Ishikawa (cell line): Measurements from ENCODE around the gene ADCY4.

Experiments used
- CEBPB ChIP-seq: IDR thresholded peaks from 2 replicates; pipeline ENCODE4 v1.6.1; 2012
- CREB1 ChIP-seq: IDR thresholded peaks from 2 replicates; pipeline ENCODE4 v1.6.1; 2012; ENCODE audit warnings: low read depth
- EGR1 ChIP-seq: IDR thresholded peaks from 2 replicates; pipeline ENCODE4 v1.6.1; 2012
- EP300 ChIP-seq: IDR thresholded peaks from 2 replicates; pipeline ENCODE4 v1.6.1; 2012; ENCODE audit warnings: borderline replicate concordance
- FOXM1 ChIP-seq: IDR thresholded peaks from 2 replicates; pipeline ENCODE4 v1.6.1; 2012; ENCODE audit warnings: low read depth, borderline replicate concordance
- MAX ChIP-seq: IDR thresholded peaks from 2 replicates; pipeline ENCODE4 v1.6.1; 2012
- NFIC ChIP-seq: IDR thresholded peaks from 2 replicates; pipeline ENCODE4 v1.6.1; 2012
- RAD21 ChIP-seq: IDR thresholded peaks from 2 replicates; pipeline ENCODE4 v1.6.1; 2012; ENCODE audit warnings: low read depth
- TAF1 ChIP-seq: IDR thresholded peaks from 2 replicates; pipeline ENCODE4 v1.6.1; 2012; ENCODE audit warnings: low read depth, mild to moderate bottlenecking
- TCF12 ChIP-seq: IDR thresholded peaks from 2 replicates; pipeline ENCODE4 v1.6.1; 2012; ENCODE audit warnings: low read depth
- TEAD4 ChIP-seq: IDR thresholded peaks from 2 replicates; pipeline ENCODE4 v1.6.1; 2012
- USF1 ChIP-seq: IDR thresholded peaks from 2 replicates; pipeline ENCODE4 v1.6.1; 2012
- YY1 ChIP-seq: IDR thresholded peaks from 2 replicates; pipeline ENCODE4 v1.6.1; 2012; ENCODE audit warnings: low read depth
- ZBTB7A ChIP-seq: IDR thresholded peaks from 2 replicates; pipeline ENCODE4 v1.6.1; 2012; ENCODE audit warnings: low read depth
- TF ChIP-seq, protein P1 (sequence below): IDR thresholded peaks from 2 replicates; pipeline ENCODE4 v1.6.1; 2012; ENCODE audit warnings: low read depth, mild to moderate bottlenecking

Gene ADCY4

DNA sequence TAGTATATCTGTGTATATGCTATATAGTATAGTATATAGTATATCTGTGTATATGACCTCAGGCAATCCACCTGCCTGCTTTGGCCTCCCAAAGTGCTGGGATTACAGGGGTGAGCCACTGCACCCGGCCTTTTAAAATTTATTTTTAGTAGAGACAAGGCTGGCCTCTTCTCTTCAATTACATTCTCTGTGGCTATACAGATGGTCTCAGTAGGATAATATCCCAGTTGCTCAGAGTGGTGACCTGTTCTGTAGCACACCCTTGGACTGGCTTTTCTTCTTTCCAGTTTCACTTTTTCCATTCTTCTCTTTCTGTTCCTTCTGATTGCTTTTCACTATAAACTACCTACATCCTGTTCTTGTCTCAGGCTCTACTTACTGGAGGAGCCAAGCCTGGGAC lies 30.0 kb upstream of the ADCY4 start:
- TF ChIP-seq ZBTB7A = no peak
- TF ChIP-seq FOXM1 = no peak
- no peak for TF ChIP-seq CREB1
- no peak for TF ChIP-seq CEBPB
- no peak for TF ChIP-seq TEAD4
- TF ChIP-seq, protein P1, sequence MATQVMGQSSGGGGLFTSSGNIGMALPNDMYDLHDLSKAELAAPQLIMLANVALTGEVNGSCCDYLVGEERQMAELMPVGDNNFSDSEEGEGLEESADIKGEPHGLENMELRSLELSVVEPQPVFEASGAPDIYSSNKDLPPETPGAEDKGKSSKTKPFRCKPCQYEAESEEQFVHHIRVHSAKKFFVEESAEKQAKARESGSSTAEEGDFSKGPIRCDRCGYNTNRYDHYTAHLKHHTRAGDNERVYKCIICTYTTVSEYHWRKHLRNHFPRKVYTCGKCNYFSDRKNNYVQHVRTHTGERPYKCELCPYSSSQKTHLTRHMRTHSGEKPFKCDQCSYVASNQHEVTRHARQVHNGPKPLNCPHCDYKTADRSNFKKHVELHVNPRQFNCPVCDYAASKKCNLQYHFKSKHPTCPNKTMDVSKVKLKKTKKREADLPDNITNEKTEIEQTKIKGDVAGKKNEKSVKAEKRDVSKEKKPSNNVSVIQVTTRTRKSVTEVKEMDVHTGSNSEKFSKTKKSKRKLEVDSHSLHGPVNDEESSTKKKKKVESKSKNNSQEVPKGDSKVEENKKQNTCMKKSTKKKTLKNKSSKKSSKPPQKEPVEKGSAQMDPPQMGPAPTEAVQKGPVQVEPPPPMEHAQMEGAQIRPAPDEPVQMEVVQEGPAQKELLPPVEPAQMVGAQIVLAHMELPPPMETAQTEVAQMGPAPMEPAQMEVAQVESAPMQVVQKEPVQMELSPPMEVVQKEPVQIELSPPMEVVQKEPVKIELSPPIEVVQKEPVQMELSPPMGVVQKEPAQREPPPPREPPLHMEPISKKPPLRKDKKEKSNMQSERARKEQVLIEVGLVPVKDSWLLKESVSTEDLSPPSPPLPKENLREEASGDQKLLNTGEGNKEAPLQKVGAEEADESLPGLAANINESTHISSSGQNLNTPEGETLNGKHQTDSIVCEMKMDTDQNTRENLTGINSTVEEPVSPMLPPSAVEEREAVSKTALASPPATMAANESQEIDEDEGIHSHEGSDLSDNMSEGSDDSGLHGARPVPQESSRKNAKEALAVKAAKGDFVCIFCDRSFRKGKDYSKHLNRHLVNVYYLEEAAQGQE = no peak
- TF ChIP-seq EP300 = no peak
- no peak for TF ChIP-seq NFIC
- TF ChIP-seq USF1 = no peak
- no peak for TF ChIP-seq TCF12
- TF ChIP-seq YY1 = no peak

DNA sequence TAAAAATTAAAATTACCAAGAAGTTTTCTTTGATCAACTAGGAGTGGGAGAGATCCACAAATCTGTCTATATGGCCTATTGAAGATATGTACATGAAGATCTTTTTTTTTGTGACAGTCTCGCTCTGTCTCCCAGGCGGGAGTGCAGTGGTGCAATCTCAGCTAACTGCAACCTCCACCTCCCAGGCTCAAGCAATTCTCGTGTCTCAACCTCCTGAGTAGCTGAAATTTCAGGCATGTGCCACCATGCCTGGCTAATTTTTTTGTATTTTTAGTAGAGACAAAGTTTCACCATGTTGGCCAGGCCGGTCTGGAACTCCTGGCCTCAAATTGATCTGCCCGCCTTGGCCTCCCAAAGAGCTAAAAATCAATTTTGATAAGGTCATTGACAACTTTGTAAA lies 28.5 kb upstream of the ADCY4 start:
- TF ChIP-seq TCF12 (no peak), TEAD4 (no peak), CEBPB (no peak), NFIC (no peak)

DNA sequence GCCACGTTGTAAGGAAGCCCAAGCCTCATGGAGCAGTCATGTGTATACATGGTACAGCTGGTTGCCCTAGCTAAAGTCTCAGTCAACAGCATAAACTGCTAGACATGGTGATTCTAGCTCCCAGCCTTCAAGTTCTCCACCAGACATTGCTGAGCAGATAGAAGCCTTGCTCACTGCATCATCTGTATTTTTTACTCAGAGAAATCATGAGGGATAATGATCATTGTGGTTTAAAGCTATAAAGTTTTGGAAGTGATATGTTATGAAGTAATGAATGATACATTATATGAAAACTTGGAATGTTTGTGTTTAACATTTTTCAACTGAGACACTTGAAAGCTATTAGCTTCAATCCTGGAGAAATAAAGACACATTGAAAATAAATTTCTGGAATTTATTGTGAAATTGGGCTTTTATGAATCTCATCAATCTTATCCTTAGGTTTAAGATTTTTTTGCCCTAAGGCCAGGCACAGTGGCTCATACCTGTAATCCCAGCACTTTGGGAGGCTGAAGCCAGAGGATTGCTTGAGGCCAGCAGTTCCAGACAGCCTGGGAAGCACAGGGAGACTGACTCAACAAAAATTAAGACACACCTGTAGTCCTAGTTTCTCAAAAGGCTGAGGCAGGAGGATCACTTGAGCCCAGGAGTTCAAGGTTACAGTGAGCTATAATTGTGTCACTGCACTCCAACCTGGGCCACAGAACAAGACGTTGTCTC lies 27.5 kb upstream of the ADCY4 start:
- TF ChIP-seq TCF12 (no peak), NFIC (no peak), ZBTB7A (no peak), TAF1 (no peak), MAX (no peak), CREB1 (no peak), FOXM1 (no peak), USF1 (no peak), RAD21 (no peak), YY1 (no peak)

GRCh38 chr14:24361326-24361725 lies 26.5 kb upstream of the ADCY4 start:
- TF ChIP-seq EP300 (no peak), NFIC (no peak), CREB1 (no peak), YY1 (no peak), MAX (no peak), FOXM1 (no peak), EGR1 (no peak), RAD21 (no peak), TAF1 (no peak), CEBPB (no peak), USF1 (no peak), ZBTB7A (no peak), TEAD4 (no peak), TCF12 (no peak)
- TF ChIP-seq, protein P1 = no peak

- no peak for TF ChIP-seq TEAD4
- TF ChIP-seq RAD21 = no peak
- TF ChIP-seq CEBPB = no peak
- TF ChIP-seq, protein P1 = no peak
- no peak for TF ChIP-seq MAX
- TF ChIP-seq YY1 = no peak
- TF ChIP-seq ZBTB7A = no peak
Measured at GRCh38 chr14:24360281-24360680, 25.4 kb upstream of the ADCY4 start.
